Vagina (tissue), 2 donors: Measurements from ENCODE around the gene GPR176. TPM values are rescaled to one million over a fixed set of nuclear protein-coding genes. Genes with fewer than 3 reads are reported as not detected.

ENCODE experiments used
- DNase-seq, 2 donors: peaks; one replicate each; pipeline ENCODE4 v3.0.0-alpha.2; 2017; ENCODE audit errors: extremely low spot score in 2 of 2
- H3K27ac ChIP-seq: fragments of 200-600 bp; sonication (generic); one replicate; pipeline ENCODE4 v1.5.1; 2019
- H3K27me3 ChIP-seq: fragments of 200-600 bp; sonication (generic); one replicate; pipeline ENCODE4 v1.5.1; 2019
- H3K36me3 ChIP-seq, 2 donors: fragments of 200-600 bp; sonication (generic); one replicate each; pipeline ENCODE4 v1.5.1; 2017 to 2019
- H3K4me1 ChIP-seq: fragments of 200-600 bp; sonication (generic); one replicate; pipeline ENCODE4 v1.5.1; 2019
- H3K4me3 ChIP-seq, 2 donors: fragments of 200-600 bp; sonication (generic); 1 replicate in 1 of 2; 2 replicates in 1 of 2; pipeline ENCODE4 v1.5.1; 2016 to 2019
- H3K9me3 ChIP-seq: fragments of 200-600 bp; sonication (generic); one replicate; pipeline ENCODE4 v1.5.1; 2019
- POLR2A ChIP-seq, 2 donors: fragments of 450-650 bp; IDR thresholded peaks; one replicate each; pipeline ENCODE4 v1.6.1; 2017; ENCODE audit warnings: antibody characterized with exemption in 2 of 2, mild to moderate bottlenecking in 2 of 2, moderate library complexity in 2 of 2
- POLR2AphosphoS5 ChIP-seq, 2 donors: sonication (generic); formaldehyde crosslinking; IDR thresholded peaks; one replicate each; pipeline ENCODE4 v1.9.0; 2017; ENCODE audit warnings: antibody characterized with exemption in 2 of 2, mild to moderate bottlenecking in 2 of 2, low read depth in 1 of 2; ENCODE audit not compliant: insufficient read depth in 1 of 2
- intact Hi-C: fragments of 100-400 bp; cut with DNase I; formaldehyde crosslinking; loops from one replicate; pipeline ENCODE4 v1.15.1; 2023
- total RNA-seq: library from RNA; depleted of rRNA; stranded (reverse); fragments of >200 nt; gene quantifications from one replicate; pipeline ENCODE4 v1.2.3, GENCODE V29; 2016
- TF ChIP-seq, protein P1 (sequence below), 3 experiments: fragments of 450-650 bp in 2 of 3; fragments of 200-600 bp in 1 of 3; sonication (generic) in 1 of 3; IDR thresholded peaks; one replicate each; pipeline ENCODE4 v1.5.1; 2017 to 2019; ENCODE audit warnings: antibody characterized with exemption in 3 of 3, mild to moderate bottlenecking in 2 of 3, moderate library complexity in 2 of 3

GPR176 gene, protein sequence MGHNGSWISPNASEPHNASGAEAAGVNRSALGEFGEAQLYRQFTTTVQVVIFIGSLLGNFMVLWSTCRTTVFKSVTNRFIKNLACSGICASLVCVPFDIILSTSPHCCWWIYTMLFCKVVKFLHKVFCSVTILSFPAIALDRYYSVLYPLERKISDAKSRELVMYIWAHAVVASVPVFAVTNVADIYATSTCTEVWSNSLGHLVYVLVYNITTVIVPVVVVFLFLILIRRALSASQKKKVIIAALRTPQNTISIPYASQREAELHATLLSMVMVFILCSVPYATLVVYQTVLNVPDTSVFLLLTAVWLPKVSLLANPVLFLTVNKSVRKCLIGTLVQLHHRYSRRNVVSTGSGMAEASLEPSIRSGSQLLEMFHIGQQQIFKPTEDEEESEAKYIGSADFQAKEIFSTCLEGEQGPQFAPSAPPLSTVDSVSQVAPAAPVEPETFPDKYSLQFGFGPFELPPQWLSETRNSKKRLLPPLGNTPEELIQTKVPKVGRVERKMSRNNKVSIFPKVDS
- 5.4 TPM for total RNA-seq

GRCh38 chr15:39919748-39920509 lies at the start of gene GPR176:
Gene GPR176 (minus strand): TSS chr15:39920266. CDS start chr15:39920026, 240 bp downstream.
- intact Hi-C loops = no loop called here
- Histone ChIP-seq H3K4me1 (peaks cover 6% of the 10 kb centered on the region), H3K4me3 (peak within 1 kb of the TSS; percentile 82 to 85), H3K27ac (peak within 1 kb of the TSS; percentile 92), H3K27me3 (no peaks in the 10 kb centered on the region), H3K9me3 (no peaks in the 10 kb centered on the region), H3K36me3 (no peaks in the 10 kb centered on the region)
- peak in 1 of 2 donors; percentile 21 for TF ChIP-seq POLR2A (IDR thresholded peaks at IDR 0.05)
- peak in 1 of 2 donors; percentile 67 for TF ChIP-seq POLR2AphosphoS5 (IDR thresholded peaks at IDR 0.05; ENCODE audit: insufficient read depth in 1 of 2, low read depth in 1 of 2)
- TF ChIP-seq, protein P1, sequence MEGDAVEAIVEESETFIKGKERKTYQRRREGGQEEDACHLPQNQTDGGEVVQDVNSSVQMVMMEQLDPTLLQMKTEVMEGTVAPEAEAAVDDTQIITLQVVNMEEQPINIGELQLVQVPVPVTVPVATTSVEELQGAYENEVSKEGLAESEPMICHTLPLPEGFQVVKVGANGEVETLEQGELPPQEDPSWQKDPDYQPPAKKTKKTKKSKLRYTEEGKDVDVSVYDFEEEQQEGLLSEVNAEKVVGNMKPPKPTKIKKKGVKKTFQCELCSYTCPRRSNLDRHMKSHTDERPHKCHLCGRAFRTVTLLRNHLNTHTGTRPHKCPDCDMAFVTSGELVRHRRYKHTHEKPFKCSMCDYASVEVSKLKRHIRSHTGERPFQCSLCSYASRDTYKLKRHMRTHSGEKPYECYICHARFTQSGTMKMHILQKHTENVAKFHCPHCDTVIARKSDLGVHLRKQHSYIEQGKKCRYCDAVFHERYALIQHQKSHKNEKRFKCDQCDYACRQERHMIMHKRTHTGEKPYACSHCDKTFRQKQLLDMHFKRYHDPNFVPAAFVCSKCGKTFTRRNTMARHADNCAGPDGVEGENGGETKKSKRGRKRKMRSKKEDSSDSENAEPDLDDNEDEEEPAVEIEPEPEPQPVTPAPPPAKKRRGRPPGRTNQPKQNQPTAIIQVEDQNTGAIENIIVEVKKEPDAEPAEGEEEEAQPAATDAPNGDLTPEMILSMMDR (IDR thresholded peaks at IDR 0.05) = no peak
- DNase-seq = no peak

DNA sequence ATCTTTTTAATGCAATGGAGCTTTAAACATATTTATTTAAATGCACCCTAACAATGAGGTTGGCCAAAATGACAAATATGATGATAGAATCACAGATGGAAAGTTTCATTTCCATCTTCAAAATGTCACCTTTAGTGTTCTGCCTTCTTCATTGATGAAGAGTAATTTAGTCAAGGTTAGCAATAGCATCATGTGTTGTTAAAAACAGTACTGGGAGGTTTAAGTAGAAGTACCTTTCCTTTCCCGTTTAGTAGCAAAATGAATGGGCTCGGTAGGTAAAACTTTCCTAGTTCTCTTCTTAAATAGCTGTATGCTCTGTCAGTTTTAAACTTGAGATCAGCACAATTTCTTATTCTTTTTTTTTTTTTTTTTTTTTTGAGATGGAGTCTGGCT lies 48.9 kb upstream of the GPR176 start:
- H3K36me3 ChIP-seq = peaks cover 0 to 38% of the 10 kb centered on the region in 2 donors
- no peak overlapping the region for H3K27ac ChIP-seq
- TF ChIP-seq, protein P1 (IDR thresholded peaks at IDR 0.05) = no peak
- TF ChIP-seq POLR2A (IDR thresholded peaks at IDR 0.05) = no peak
- TF ChIP-seq POLR2AphosphoS5 (IDR thresholded peaks at IDR 0.05; ENCODE audit: insufficient read depth in 1 of 2, low read depth in 1 of 2) = no peak
- no peaks in the 10 kb centered on the region for H3K27me3 ChIP-seq
- intact Hi-C loops = no loop called here
- no peak for DNase-seq
- H3K9me3 ChIP-seq = no peaks in the 10 kb centered on the region
- no peak overlapping the region for H3K4me3 ChIP-seq
- peaks cover 10% of the 10 kb centered on the region for H3K4me1 ChIP-seq

DNA sequence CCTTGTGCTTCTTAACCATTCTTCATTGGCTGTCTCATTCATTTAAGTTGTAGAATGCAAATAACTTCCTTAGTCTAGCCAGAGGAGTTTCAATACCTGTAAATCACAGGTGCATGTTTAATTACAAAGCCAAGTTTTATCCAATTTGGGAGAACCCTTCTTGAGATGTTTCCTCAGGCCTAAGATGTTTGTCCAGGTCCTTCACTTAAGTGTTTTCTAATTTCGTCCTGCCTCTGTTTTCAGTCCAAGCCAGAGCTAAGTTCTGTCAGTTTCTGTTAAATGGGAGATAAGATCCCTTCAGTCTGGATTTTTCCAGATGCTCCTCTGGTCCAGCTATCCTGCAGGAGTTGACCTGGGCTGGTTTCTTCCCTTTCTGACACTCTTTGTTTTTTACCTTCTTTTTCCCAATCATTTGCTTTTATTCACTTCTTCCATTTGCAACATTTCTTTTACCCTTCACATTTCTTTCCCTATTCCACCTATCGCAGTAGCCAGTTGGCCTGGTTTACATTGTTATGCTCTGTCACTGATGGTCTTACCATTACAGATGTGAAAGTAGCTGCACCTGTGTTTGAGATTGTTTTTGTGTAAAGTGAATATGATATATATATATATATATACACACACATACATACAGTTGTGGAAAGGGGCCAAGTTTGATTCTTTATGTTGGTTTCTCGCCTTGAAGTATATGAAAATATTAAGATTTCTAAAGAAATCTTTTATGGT lies 48.4 kb upstream of the GPR176 start:
- no peak for TF ChIP-seq POLR2A (IDR thresholded peaks at IDR 0.05)
- TF ChIP-seq POLR2AphosphoS5 (IDR thresholded peaks at IDR 0.05; ENCODE audit: insufficient read depth in 1 of 2, low read depth in 1 of 2) = no peak
- TF ChIP-seq, protein P1 (IDR thresholded peaks at IDR 0.05) = no peak
- DNase-seq = no peak
- H3K27ac ChIP-seq = no peak overlapping the region
- intact Hi-C loops = no loop called here
- H3K9me3 ChIP-seq = no peaks in the 10 kb centered on the region
- H3K27me3 ChIP-seq = no peaks in the 10 kb centered on the region
- no peak overlapping the region for H3K4me3 ChIP-seq
- H3K4me1 ChIP-seq = peaks cover 10% of the 10 kb centered on the region
- peaks cover 0 to 33% of the 10 kb centered on the region in 2 donors for H3K36me3 ChIP-seq

GRCh38 chr15:39966521-39966920 lies 46.5 kb upstream of the GPR176 start:
- intact Hi-C loops = no loop called here
- DNase-seq = no peak
- TF ChIP-seq, protein P1 (IDR thresholded peaks at IDR 0.05) = no peak
- TF ChIP-seq POLR2AphosphoS5 (IDR thresholded peaks at IDR 0.05; ENCODE audit: insufficient read depth in 1 of 2, low read depth in 1 of 2) (no peak), POLR2A (IDR thresholded peaks at IDR 0.05) (no peak)
- H3K9me3 ChIP-seq = no peaks in the 10 kb centered on the region
- peaks cover 0 to 29% of the 10 kb centered on the region in 2 donors for H3K36me3 ChIP-seq
- peaks cover 10% of the 10 kb centered on the region for H3K4me1 ChIP-seq
- H3K27ac ChIP-seq = no peak overlapping the region
- no peak overlapping the region for H3K4me3 ChIP-seq
- H3K27me3 ChIP-seq = no peaks in the 10 kb centered on the region
